HepG2 (cell line): ENCODE data around the gene PFKFB4. TPM values are rescaled to one million over a fixed set of nuclear protein-coding genes. Genes with fewer than 3 reads are reported as not detected.

Experiments used
- GLI4 ChIP-seq: sonication (generic); formaldehyde crosslinking; IDR thresholded peaks from 2 replicates; pipeline ENCODE4 v1.5.1; 2020; ENCODE audit warnings: missing genetic modification reagents, mild to moderate bottlenecking, moderate library complexity, borderline replicate concordance
- GMEB1 ChIP-seq: sonication (generic); formaldehyde crosslinking; IDR thresholded peaks from 2 replicates; pipeline ENCODE4 v1.5.1; 2020; ENCODE audit warnings: missing genetic modification reagents, mild to moderate bottlenecking, borderline replicate concordance
- HBP1 ChIP-seq: IDR thresholded peaks from 2 replicates; pipeline ENCODE4 v1.6.1; 2016; ENCODE audit warnings: low read depth, control low read depth
- HDAC6 ChIP-seq: fragments of 200-600 bp; sonication (generic); IDR thresholded peaks from 2 replicates; pipeline ENCODE4 v1.7.0; 2017; ENCODE audit warnings: mild to moderate bottlenecking, antibody characterized with exemption, low read length, low read depth
- REST ChIP-seq, 2 experiments: IDR thresholded peaks; 2 replicates each; pipeline ENCODE4 v1.6.1; 2011 to 2012; ENCODE audit warnings: low read length in 2 of 2, borderline replicate concordance in 1 of 2, low read depth in 1 of 2, mild to moderate bottlenecking in 1 of 2, moderate library complexity in 1 of 2
- THAP7 ChIP-seq: sonication (generic); formaldehyde crosslinking; IDR thresholded peaks from 2 replicates; pipeline ENCODE4 v1.8.1; 2023; ENCODE audit warnings: mild to moderate bottlenecking, missing genetic modification reagents
- ZHX1 ChIP-seq: sonication (generic); formaldehyde crosslinking; IDR thresholded peaks from 2 replicates; pipeline ENCODE4 v1.8.1; 2022; ENCODE audit warnings: low read depth, mild to moderate bottlenecking, missing genetic modification reagents
- ZNF333 ChIP-seq: sonication (generic); formaldehyde crosslinking; IDR thresholded peaks from 2 replicates; pipeline ENCODE4 v1.4.0; 2020; ENCODE audit warnings: mild to moderate bottlenecking, missing genetic modification reagents, borderline replicate concordance
- ZNF451 ChIP-seq: sonication (generic); formaldehyde crosslinking; IDR thresholded peaks from 2 replicates; pipeline ENCODE4 v1.5.0; 2020; ENCODE audit warnings: mild to moderate bottlenecking, missing genetic modification reagents
- ZNF609 ChIP-seq: sonication (generic); formaldehyde crosslinking; IDR thresholded peaks from 2 replicates; pipeline ENCODE4 v1.4.0; 2020; ENCODE audit warnings: mild to moderate bottlenecking, missing genetic modification reagents, borderline replicate concordance
- polyA plus RNA-seq, 8 experiments: library from polyadenylated mRNA; depleted of rRNA in 3 of 8; stranded (reverse) in 7 of 8; unstranded in 1 of 8; fragments of >200 nt; fragmentation: Illumina TruSeq in 4 of 8; extraction: Trizol in 4 of 8; gene quantifications; 2 replicates each; pipeline versions ENCODE4 v1.2.1 to v1.2.3, GENCODE V29; 2011 to 2016; ENCODE audit warnings: low read depth in 4 of 8, missing spikeins in 1 of 8, mixed read lengths in 1 of 8; ENCODE audit not compliant: insufficient read depth in 1 of 8
- total RNA-seq, 5 experiments: library from RNA; depleted of rRNA; stranded (reverse); fragments of >200 nt; fragmentation: Illumina TruSeq; extraction: Trizol; gene quantifications; 2 replicates each; pipeline ENCODE4 v1.2.3, GENCODE V29; 2016; ENCODE audit warnings: low read depth in 1 of 5

Gene PFKFB4
- total and polyA plus RNA-seq, 2 of the 13 experiments (the other 11 are each of a cell fraction or from before 2014, with no cell fraction given): 7.1 to 103 TPM

- no peak for TF ChIP-seq ZHX1
- peak; percentile 80; the same call in 1 of the 2 replicates for TF ChIP-seq ZNF609 (CRISPR knock-in tag)
- TF ChIP-seq REST (IDR thresholded peaks at IDR 0.05; ENCODE audit: borderline replicate concordance in 1 of 2, low read depth in 1 of 2, low read length in 2 of 2): peak in 1 of 2 experiments; percentile 59; a peak in 1 of 4 replicates
- no peak for TF ChIP-seq HDAC6
- TF ChIP-seq GMEB1: peak; percentile 66; the same call in 1 of the 2 replicates
- 0 out of 2 replicates have a peak, but pooled peaks have one; percentile 4 for TF ChIP-seq ZNF333 (CRISPR knock-in tag)
- no peak for TF ChIP-seq GLI4
- TF ChIP-seq THAP7 (CRISPR knock-in tag): 0 out of 2 replicates have a peak, but pooled peaks have one; percentile 74
- TF ChIP-seq HBP1: peak; percentile 75; the same call in 1 of the 2 replicates
- peak; percentile 49; the same call in 1 of the 2 replicates for TF ChIP-seq ZNF451 (CRISPR knock-in tag)
Observed at GRCh38 chr3:48556796-48557626, at the start of gene PFKFB4 (continued).
